ENCODE results near the gene GSTM5.
A peak's percentile ranks its signal among the peaks of the same experiment; 100 is the strongest.
"Not testable (repeated sequence)": the region's sequence is repeated elsewhere in the genome, so short reads cannot be mapped to it uniquely, and the experiment has no call there.

GSTM5 gene

DNA sequence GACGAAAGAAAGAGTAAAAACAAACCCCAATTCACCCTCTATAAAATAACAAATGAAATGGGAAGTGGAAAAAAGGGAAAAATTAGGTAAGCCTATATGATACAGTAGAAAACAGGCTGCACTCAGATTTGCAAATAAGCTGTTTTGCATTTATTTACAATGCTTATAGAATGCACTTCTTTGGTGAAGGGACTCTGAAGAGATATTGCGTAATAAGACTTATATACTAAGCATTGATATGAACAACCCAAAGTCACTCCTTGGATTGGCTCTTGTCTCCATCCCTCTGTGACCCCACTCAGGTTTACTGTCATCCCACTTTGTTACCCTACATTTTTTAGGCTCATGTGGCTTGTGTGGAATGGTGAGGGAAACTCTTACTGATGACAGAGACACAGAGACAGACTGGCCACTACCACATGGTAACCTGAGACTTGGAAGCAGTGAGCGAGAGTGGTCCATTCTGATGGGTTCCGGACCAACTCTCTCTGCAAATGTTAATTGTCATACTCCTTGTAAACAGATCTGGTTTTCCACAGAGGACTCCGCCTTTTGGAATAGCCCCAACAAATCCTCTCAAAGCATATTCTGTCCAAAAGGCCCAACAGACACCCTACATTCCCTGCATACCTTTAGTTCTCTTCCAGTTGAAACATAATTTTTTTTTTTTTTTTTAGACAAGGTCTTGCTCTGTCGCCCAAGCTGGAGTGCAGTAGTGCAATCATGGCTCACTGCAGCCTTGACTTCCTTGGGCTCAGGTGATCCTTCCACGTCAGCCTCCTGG lies 11.0 kb downstream of the GSTM5 start:
- in situ Hi-C loops (cut with HindIII; ENCODE audit: low pct_ligation_motif_present, low pct_unique_long_range_greater_than_20kb, low sequenced_read_pairs): no loop called here
- peak; percentile 21 for DNase-seq

DNA sequence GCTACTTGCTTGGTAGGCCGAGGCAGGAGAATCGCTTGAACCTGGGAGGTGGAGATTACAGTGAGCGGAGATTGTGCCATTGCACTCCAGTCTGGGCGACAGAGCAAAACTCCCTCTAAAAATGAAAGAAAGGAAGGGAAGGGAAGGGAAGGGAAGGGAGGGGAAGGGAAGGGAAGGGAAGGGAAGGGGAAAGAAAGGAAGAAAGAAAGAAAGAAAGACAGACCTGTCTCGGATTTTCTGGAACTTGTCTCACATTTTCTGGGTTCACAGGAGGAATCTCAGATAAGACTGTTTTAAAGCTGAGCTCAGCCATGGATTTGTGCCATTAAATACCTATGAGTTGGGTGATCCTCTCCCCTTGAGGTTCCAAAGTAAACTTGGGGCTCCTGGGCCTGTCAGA lies 12.9 kb downstream of the GSTM5 start:
- in situ Hi-C loops (cut with HindIII; ENCODE audit: low pct_ligation_motif_present, low pct_unique_long_range_greater_than_20kb, low sequenced_read_pairs): no loop called here
- DNase-seq: no peak

DNA sequence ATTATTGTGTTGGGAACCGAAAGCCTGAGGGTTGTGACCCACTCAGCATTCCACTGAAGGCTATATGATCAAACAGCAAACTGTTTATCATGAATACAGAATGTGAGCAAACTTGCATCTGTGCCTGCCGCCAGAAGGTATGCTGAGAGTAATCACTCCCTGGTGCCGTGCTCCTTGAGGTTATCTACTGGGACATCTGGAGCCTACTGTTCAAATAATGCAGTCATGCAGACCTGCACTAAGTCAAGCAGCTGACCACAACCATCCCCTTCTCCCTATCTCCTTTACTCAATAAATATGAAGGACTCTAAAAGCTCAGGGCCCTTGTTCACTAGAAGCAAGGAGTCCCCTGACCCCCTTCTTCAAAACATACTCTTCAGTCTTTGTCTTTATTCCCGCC lies 13.5 kb downstream of the GSTM5 start:
- in situ Hi-C loops (cut with HindIII; ENCODE audit: low pct_ligation_motif_present, low pct_unique_long_range_greater_than_20kb, low sequenced_read_pairs): no loop called here
- no peak for DNase-seq

DNA sequence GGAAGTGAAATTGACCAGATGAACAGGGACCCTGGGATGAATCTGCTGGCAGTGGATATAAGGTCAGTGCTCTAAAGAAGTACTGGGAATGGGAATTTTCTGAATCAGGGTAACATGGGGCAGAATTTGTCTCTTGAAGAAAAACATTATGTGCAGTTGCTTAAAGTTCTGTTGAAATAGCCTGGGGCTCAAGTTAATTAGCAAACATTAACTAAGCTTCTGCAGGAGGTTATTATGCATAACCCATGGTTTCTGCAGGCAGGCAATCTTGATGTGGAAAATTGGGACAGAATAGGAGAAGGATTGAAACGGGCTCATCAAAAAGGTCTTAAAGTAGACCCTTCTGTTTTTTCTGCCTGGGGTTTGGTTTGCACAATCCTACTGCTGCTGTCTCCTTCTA lies 14.0 kb downstream of the GSTM5 start:
- no peak for DNase-seq

DNA sequence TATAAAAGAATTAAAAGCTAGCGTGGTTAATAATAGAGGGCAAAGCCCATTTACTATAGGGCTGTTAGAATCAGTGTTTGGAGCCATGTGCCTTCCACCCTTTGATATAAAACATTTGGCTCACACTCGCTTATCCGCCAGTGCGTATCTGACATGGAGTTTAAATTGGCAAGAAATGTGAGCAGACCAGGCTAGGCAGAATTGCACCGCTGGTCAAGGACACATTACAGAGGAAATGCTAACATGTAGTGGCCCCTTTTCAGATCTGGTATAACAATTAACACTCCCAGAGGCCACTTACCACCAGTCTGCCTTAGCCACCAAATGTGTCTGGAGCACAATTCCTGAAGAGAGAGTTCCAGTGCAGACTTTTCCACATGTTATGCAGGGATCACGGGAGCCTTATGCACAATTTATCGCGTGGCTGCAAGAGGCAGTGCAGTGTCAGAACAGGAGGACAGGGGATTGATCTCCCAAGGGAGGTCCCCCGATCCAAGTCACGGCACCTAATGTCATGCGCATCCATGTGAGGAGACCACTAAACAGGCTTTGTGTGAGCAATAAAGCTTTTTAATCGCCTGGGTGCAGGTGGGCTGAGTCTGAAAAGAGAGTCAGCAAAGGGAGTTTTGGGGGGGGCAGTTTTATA lies 14.8 kb downstream of the GSTM5 start:
- in situ Hi-C loops (cut with HindIII; ENCODE audit: low pct_ligation_motif_present, low pct_unique_long_range_greater_than_20kb, low sequenced_read_pairs): no loop called here
- DNase-seq: no peak

More for the DNA sequence above, 14.0 kb downstream of the GSTM5 start:
- in situ Hi-C loops (cut with HindIII; ENCODE audit: low pct_ligation_motif_present, low pct_unique_long_range_greater_than_20kb, low sequenced_read_pairs): no loop called here

DNA sequence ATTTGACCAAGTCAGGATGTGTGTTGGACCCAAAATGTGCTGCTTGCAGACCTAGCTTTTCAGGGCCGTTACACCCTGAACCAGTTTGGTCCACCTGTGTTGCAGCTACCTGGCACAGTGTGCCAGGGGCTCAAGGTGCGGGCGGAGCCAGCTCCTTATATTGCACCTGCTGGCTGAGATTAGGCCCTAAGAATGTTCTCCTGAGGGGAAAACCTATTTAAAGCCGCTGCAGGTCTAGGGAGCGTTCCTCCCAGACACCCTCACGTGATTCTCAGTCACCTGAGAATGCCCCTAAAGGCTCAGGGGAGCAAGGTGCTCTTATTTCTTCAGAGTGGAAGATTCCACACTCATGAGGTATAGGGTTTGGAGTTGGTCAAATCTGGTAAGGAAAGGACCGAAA lies 16.8 kb downstream of the GSTM5 start:
- in situ Hi-C loops (cut with HindIII; ENCODE audit: low pct_ligation_motif_present, low pct_unique_long_range_greater_than_20kb, low sequenced_read_pairs): no loop called here
- DNase-seq: no peak

DNA sequence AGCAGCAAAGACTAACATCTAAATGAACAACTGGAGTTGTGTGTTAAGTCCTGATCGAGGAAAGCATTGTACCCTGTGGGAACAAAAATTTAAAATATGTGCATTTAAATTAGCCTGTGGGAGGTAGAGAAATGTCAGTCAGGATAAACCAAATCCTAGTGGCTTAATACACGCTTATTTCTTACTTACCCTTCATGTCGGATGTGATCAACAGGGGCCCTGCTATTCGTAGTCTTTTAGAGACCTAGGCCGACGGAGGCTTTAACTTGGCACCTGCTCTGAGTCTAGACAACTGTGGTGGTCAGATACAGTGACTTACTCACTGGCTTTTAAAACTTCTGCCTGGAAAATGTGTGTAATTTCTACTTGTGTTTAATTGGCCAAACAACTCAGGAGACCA lies 18.6 kb downstream of the GSTM5 start:
- in situ Hi-C loops (cut with HindIII; ENCODE audit: low pct_ligation_motif_present, low pct_unique_long_range_greater_than_20kb, low sequenced_read_pairs): no loop called here
- DNase-seq: no peak

DNA sequence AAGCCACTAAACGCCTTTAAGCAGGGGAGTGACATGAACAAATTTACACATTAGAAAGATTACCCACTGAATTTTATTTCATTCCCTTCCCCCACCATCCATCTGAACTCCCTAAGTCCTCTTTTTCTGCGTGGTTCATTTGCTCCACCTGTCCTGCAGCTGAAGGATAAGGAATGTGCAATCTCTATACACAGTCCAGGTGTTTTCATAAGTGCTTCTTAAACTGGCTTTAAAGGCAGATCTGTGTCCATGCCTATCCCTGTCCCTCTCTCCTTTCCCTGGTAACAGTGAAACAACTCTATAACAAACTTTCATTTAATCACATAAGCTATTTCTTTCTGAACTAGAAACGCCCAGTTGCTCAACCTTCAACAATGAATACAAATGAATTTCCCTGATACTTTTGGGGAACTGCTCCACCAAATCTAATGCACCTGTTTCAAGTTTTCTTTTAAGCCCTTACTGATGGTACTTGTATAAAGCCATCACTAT lies 20.4 kb downstream of the GSTM5 start:
- DNase-seq: no peak
- in situ Hi-C loops (cut with HindIII; ENCODE audit: low pct_ligation_motif_present, low pct_unique_long_range_greater_than_20kb, low sequenced_read_pairs): no loop called here

DNA sequence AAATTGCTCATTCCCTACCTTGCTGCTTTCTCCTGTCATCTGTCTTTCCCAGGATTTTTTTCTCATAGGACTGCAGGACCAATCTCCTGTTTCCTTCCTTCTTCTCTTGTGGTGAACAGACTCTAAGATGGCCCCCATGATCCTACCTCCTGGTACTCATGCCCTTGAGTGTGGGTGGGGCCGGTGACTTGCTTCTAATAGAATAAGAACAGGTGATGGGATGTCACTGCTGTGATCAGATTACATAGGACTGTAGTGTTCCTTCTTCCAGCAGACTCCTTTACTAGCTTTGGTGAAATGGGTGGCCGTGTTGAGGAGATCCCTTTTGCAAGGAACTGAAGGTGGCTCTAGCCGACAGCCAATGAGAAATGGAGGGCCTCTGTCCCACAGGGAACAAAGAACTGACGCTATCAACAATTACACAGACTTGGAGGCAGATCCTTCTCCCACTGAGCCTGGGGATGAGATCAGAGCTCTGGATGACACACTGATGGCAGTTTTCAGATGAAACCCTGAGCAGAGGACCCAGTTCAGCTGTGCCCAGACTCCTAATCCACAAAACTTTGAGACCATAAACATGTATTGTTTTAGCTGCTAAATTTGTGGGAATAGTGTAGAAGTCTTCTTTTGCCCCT lies 21.3 kb downstream of the GSTM5 start:
- in situ Hi-C loops (cut with HindIII; ENCODE audit: low pct_ligation_motif_present, low pct_unique_long_range_greater_than_20kb, low sequenced_read_pairs): no loop called here

DNA sequence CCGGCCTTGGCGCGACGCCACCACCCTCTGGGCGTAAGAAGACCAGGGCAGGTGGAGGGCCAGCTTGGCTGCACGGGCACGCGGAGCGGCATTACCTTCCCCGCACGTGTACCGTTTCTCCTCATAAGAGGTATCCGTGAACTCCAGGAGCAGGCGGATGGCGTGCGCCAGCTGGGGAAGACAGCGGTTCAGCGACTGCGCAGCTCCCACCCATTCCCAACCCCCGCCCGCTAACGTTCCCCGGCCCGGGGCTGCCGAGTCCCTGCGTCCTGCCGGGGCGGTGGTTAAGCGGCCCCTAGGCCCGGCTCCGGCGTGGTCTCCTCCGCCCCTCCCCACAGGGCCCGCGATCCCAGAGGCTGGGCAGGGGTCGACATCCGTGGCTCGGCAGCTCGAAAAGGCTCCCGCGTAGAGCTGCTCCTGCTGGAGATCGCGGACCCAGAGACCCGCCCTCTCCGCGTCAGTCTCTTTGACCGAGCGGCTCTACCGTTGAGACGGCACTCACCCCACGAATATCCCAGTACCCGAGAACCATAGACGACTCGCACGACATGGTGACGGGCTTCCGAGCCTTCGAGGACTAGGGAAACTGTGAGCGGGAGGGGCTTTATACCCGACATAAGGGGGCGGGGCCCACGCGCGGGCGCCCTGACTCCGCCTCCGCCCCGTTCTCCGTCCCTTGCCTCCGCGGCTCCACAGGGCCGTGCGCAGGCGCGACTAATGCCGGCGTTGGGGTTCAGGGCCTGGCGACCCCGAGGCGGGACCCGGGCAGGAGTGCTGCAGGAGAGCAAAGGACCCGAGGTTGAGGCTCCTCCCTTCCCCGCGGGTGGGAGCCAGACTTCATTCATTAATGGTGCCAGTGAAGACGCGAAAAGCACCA lies 27.9 kb downstream of the GSTM5 start:
- in situ Hi-C loops (cut with HindIII; ENCODE audit: low pct_ligation_motif_present, low pct_unique_long_range_greater_than_20kb, low sequenced_read_pairs): no loop called here

More for the DNA sequence above, 21.3 kb downstream of the GSTM5 start:
- DNase-seq: no peak

DNA sequence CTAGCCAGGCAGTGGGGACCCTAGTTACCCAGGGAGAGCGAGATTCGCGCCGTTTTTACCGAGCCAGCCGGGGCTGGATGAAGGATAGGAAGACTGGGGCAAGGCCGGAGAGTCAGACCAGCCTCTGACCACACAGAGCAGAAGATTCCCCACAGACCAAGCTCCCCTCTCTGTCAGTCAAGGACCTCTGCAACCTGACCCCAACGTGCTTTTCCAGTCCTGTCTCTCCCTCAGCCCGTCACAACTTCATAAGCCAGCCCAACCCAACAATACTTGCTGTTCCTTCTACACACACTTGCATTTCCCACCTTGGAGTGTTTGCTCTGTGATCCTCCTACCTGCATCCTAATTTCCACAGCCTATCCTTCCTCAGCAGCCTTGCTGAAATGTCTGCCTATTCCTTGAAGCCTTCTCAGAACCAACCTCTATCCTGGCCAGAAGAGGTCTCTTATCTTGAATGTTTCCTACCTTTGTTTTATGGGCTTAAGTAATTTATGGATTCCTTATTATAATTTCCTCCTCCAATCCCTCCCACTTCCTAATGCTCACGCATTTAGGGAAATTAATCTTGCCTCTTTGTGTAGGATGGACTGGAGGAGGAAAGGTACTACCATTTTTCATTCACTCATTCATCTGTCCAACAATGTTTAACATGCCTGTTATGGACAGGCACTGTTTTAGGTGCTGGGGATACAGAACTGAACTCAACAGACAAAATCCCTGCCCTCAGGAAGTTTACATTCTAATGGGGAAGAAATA lies 28.7 kb downstream of the GSTM5 start, which contains the start of gene GSTM3:
Gene GSTM3 (minus strand): TSS at position 424 of the 759 bp plus-strand sequence. CDS start 751 bp downstream, outside the sequence.
- DNase-seq: peak; percentile 5
- in situ Hi-C loops (cut with HindIII; ENCODE audit: low pct_ligation_motif_present, low pct_unique_long_range_greater_than_20kb, low sequenced_read_pairs): no loop called here

More for the DNA sequence above, 27.9 kb downstream of the GSTM5 start:
- DNase-seq: peak; percentile 66

DNA sequence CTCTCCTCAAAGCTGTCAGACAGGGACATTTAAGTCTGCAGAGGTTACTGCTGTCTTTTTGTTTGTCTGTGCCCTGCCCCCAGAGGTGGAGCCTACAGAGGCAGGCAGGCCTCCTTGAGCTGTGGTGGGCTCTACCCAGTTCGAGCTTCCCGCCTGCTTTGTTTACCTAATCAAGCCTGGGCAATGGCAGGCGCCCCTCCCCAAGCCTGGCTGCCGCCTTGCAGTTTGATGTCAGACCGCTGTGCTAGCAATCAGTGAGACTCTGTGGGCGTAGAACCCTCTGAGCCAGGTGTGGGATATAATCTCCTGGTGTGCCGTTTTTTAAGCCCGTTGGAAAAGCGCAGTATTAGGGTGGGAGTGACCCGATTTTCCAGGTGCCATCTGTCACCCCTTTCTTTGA lies 36.3 kb downstream of the GSTM5 start:
- in situ Hi-C loops (cut with HindIII; ENCODE audit: low pct_ligation_motif_present, low pct_unique_long_range_greater_than_20kb, low sequenced_read_pairs); DNase-seq: not testable (repeated sequence)

DNA sequence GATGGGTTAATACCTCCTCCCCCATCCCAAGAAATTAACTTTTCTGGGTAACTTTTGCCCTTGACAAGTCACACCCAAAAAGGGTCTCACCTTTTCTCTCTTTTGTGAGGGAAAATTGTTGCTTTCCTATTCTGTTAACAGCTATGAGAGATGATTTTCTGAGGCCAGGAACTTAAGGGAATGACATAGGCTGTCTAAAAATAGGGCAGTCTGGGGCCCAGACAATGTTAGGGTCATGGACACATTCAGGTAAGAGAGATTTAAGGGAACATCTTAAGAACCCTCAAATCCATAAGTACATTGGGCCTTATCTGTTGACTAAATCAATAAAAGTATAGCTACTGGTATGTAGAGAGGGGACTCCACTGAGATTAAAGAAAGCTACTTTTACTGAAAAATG lies 37.2 kb downstream of the GSTM5 start:
- in situ Hi-C loops (cut with HindIII; ENCODE audit: low pct_ligation_motif_present, low pct_unique_long_range_greater_than_20kb, low sequenced_read_pairs): no loop called here
- DNase-seq: no peak

DNA sequence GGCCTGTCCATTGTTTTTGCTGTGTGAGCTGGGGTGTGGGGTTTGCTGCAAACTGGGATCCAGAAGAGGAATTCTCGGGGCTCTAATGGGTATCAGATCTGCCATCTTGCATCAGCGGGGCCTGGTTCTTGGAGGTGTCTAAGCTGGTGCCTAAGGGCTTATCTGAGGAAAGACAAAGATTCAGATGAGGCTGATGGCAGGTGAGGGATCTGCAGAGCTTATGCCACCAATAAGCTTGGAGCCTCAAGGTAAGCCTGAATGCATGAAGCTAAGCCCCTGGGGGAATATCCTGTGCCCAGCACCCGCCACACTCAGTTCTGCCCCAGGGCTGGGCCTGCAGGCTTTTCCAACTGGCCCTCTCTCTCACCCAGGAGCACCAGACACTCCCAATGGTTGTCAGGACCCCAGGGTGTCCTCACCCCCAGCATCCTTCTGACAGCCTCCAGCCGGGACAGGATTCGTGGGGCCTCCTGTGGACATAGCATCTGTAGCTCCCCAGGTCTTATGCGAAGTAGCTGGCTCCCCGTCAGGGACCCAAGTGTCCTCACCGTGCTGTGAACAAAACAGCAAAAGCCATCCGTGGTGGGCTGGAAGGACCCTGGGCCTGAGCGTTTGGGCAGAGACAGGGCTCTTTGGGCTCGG lies 38.3 kb downstream of the GSTM5 start:
- no peak for DNase-seq
- in situ Hi-C loops (cut with HindIII; ENCODE audit: low pct_ligation_motif_present, low pct_unique_long_range_greater_than_20kb, low sequenced_read_pairs): no loop called here

DNA sequence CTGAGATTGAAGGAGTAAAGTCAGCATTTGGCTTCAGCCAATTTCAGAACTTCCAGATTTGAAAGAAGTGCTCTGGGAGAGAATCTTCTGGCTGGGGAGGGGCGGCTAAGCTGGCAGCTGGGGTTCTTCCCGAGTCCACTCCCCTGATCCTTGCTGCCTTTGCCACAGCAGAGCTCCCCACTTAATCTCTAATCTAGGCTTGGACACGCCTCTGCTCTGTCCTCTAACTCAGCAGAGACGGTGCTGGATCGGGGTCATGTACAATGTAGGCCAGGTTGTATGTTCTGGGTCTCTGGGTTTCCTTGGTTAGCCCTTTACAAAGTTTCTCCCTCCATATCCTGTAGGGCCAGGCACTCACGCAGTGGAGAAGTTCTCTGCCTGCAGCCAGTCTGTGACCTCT lies 38.9 kb downstream of the GSTM5 start:
- in situ Hi-C loops (cut with HindIII; ENCODE audit: low pct_ligation_motif_present, low pct_unique_long_range_greater_than_20kb, low sequenced_read_pairs): no loop called here
- DNase-seq: no peak

DNA sequence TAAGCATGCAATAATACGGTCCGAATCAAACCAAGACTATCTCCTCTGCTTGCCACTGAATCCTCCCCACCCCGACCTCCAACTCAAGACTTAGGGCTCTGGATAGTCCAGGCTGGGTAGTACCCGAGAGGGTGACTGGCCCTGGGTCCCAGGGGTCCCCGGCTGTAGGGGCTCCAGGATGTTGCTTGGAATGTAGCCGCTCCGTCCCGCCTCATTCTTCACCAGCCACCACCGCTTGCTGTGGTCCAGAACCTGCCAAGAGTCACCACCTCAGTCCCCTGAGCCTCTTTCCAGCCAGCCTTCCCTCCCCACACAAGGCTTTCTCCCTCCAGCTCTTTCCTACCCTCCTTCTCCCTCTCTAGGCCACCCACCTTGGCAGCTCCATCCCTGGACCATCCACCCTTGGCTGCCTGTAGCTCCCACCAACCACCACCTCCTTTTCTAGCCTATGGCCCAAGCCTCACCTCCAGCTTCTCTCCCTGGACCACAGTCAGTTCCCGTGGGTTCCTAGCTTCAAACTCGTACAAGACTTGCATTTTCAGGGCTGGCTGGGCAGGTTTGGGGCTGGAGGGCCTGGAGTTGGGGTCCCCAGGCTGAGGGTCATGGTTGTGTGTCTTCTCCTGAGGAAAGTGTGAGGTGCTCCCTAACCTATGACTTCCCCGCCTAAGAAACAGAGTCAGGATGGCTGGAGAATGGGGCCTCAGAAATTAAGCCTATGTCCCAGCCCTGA lies 39.6 kb downstream of the GSTM5 start:
- no peak for DNase-seq
- in situ Hi-C loops (cut with HindIII; ENCODE audit: low pct_ligation_motif_present, low pct_unique_long_range_greater_than_20kb, low sequenced_read_pairs): no loop called here

DNA sequence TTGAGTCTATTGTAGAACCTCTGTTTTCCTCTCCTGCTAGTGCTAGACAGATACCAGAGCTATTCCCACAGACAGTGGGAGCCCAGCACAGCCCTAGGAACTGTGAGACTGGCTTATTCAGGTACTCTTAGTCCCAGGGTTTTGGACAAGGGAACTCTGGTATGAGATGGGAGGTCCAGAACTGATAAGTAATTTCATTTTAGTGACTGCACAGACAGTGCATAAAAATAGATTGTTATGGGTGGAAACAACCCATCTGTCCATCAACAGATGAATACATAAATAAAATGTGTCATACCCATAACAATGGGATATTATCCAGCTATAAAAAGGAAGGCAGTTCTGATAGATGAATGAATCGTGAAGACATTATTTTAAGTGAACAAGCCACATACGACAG lies 42.7 kb downstream of the GSTM5 start:
- no peak for DNase-seq
- in situ Hi-C loops (cut with HindIII; ENCODE audit: low pct_ligation_motif_present, low pct_unique_long_range_greater_than_20kb, low sequenced_read_pairs): no loop called here
